Ishikawa (cell line): ENCODE measurements around the gene NRSN1.

Source experiments
- CEBPB ChIP-seq: IDR thresholded peaks from 2 replicates; pipeline ENCODE4 v1.6.1; 2012
- CREB1 ChIP-seq: IDR thresholded peaks from 2 replicates; pipeline ENCODE4 v1.6.1; 2012; ENCODE audit warnings: low read depth
- EGR1 ChIP-seq: IDR thresholded peaks from 2 replicates; pipeline ENCODE4 v1.6.1; 2012
- EP300 ChIP-seq: IDR thresholded peaks from 2 replicates; pipeline ENCODE4 v1.6.1; 2012; ENCODE audit warnings: borderline replicate concordance
- FOXM1 ChIP-seq: IDR thresholded peaks from 2 replicates; pipeline ENCODE4 v1.6.1; 2012; ENCODE audit warnings: low read depth, borderline replicate concordance
- NFIC ChIP-seq: IDR thresholded peaks from 2 replicates; pipeline ENCODE4 v1.6.1; 2012
- RAD21 ChIP-seq: IDR thresholded peaks from 2 replicates; pipeline ENCODE4 v1.6.1; 2012; ENCODE audit warnings: low read depth
- TAF1 ChIP-seq: IDR thresholded peaks from 2 replicates; pipeline ENCODE4 v1.6.1; 2012; ENCODE audit warnings: low read depth, mild to moderate bottlenecking
- TCF12 ChIP-seq: IDR thresholded peaks from 2 replicates; pipeline ENCODE4 v1.6.1; 2012; ENCODE audit warnings: low read depth
- TEAD4 ChIP-seq: IDR thresholded peaks from 2 replicates; pipeline ENCODE4 v1.6.1; 2012
- YY1 ChIP-seq: IDR thresholded peaks from 2 replicates; pipeline ENCODE4 v1.6.1; 2012; ENCODE audit warnings: low read depth
- ZBTB7A ChIP-seq: IDR thresholded peaks from 2 replicates; pipeline ENCODE4 v1.6.1; 2012; ENCODE audit warnings: low read depth
- TF ChIP-seq, protein P1 (sequence below): IDR thresholded peaks from 2 replicates; pipeline ENCODE4 v1.6.1; 2012
- TF ChIP-seq, protein P2 (sequence below): IDR thresholded peaks from 2 replicates; pipeline ENCODE4 v1.6.1; 2012
- TF ChIP-seq, protein P3 (sequence below): IDR thresholded peaks from 2 replicates; pipeline ENCODE4 v1.6.1; 2012; ENCODE audit warnings: low read depth, mild to moderate bottlenecking

NRSN1 gene

DNA sequence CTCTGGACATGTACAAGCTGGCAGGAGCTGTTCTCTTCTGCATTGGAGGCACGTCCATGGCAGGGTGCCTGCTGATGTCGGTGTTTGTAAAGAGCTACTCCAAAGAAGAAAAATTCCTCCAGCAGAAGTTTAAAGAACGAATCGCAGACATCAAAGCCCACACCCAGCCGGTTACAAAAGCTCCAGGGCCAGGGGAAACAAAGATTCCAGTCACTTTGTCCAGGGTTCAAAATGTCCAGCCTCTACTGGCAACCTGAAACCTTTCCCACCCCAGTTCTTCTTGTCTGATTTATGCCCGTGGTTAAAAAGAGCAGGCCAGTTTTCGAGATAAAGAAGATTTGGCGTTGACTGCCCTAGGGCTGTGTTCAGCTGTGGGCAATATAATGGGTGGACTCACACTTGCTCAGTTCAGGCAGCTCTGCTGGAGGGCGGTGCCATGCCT lies 19.7 kb downstream of the NRSN1 start:
- no peak for TF ChIP-seq RAD21
- TF ChIP-seq, protein P1, sequence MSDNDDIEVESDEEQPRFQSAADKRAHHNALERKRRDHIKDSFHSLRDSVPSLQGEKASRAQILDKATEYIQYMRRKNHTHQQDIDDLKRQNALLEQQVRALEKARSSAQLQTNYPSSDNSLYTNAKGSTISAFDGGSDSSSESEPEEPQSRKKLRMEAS = no peak
- TF ChIP-seq, protein P2, sequence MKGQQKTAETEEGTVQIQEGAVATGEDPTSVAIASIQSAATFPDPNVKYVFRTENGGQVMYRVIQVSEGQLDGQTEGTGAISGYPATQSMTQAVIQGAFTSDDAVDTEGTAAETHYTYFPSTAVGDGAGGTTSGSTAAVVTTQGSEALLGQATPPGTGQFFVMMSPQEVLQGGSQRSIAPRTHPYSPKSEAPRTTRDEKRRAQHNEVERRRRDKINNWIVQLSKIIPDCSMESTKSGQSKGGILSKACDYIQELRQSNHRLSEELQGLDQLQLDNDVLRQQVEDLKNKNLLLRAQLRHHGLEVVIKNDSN = no peak
- TF ChIP-seq YY1 = no peak
- no peak for TF ChIP-seq NFIC

DNA sequence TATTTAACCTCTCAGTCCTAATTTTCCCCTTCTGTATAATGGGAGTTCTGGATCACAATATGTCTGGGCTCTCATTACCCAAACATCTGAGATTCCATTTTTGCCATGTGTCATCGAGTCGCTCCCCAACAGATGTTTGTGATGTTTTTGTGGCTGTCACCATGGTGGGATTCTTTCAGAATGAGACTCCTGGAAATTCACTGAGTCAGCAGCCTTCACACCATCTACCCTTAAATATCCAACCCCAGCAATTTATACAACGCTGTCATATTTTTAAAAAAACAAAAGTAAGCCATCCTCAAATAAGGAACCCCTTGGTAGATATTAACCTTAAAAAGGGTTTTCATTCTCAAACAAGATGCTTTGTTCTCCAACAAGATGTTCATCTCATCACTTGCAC lies 20.9 kb downstream of the NRSN1 start:
- TF ChIP-seq YY1 (no peak), CREB1 (no peak), ZBTB7A (no peak), RAD21 (no peak), TCF12 (no peak), CEBPB (no peak), EP300 (no peak), EGR1 (no peak), TAF1 (no peak), NFIC (no peak)
- TF ChIP-seq, protein P2 = no peak
- TF ChIP-seq, protein P3, sequence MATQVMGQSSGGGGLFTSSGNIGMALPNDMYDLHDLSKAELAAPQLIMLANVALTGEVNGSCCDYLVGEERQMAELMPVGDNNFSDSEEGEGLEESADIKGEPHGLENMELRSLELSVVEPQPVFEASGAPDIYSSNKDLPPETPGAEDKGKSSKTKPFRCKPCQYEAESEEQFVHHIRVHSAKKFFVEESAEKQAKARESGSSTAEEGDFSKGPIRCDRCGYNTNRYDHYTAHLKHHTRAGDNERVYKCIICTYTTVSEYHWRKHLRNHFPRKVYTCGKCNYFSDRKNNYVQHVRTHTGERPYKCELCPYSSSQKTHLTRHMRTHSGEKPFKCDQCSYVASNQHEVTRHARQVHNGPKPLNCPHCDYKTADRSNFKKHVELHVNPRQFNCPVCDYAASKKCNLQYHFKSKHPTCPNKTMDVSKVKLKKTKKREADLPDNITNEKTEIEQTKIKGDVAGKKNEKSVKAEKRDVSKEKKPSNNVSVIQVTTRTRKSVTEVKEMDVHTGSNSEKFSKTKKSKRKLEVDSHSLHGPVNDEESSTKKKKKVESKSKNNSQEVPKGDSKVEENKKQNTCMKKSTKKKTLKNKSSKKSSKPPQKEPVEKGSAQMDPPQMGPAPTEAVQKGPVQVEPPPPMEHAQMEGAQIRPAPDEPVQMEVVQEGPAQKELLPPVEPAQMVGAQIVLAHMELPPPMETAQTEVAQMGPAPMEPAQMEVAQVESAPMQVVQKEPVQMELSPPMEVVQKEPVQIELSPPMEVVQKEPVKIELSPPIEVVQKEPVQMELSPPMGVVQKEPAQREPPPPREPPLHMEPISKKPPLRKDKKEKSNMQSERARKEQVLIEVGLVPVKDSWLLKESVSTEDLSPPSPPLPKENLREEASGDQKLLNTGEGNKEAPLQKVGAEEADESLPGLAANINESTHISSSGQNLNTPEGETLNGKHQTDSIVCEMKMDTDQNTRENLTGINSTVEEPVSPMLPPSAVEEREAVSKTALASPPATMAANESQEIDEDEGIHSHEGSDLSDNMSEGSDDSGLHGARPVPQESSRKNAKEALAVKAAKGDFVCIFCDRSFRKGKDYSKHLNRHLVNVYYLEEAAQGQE = no peak

DNA sequence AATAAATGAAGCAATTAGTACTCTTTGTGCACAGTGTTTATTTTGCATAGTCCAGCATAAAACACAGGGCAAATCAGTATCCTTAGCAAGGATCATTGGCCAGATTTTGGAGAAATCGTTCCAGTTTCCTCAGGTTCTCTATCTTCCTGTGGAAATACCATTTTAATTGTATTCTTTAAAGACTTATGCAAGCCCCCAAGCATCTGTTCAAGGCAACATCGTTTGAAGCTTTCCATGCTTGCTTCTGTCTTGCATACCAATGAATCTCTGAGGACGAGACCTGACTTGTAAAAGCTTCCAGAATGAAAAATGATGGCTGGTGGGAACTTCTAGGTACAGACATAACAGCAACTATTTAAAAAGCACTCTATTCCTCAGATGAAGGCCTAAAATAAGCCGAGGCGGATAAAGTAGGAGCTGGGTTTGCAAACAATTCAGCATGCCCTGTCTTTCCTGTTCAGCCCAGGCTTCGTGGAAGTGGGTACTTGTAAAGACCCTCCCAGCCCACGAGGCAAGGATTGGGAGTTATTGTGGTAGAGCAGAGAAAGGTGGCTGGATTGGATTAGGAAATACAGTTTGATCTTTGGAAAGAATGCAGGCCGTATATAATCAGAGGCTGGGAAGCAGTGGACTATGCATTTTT lies 21.6 kb downstream of the NRSN1 start:
- TF ChIP-seq, protein P1 = no peak
- TF ChIP-seq EGR1 = no peak
- no peak for TF ChIP-seq CEBPB
- TF ChIP-seq TCF12 = no peak
- TF ChIP-seq RAD21 = no peak
- TF ChIP-seq TEAD4 = no peak
- TF ChIP-seq TAF1 = no peak
- TF ChIP-seq FOXM1 = no peak
- TF ChIP-seq ZBTB7A = no peak
- no peak for TF ChIP-seq NFIC
- no peak for TF ChIP-seq CREB1

DNA sequence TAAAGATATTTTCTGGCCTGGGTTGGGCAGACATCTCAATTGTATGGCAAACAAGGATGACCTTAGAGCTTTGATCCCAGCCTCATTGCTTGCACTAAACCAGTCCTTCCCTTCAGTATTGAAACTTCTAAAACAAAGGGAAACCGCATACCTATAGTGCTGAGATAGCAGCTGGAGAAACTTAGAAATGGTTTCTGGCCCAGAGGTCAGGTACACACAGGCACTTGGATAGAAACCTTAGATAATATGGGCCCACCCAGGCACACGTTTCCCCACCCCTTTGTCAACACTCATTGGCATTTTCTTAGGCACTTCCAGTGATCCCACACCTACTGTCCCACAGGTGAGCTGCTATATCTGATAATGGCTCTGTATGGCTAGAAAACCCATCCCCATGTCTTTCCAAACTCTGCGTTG lies 22.1 kb downstream of the NRSN1 start:
- no peak for TF ChIP-seq EP300

DNA sequence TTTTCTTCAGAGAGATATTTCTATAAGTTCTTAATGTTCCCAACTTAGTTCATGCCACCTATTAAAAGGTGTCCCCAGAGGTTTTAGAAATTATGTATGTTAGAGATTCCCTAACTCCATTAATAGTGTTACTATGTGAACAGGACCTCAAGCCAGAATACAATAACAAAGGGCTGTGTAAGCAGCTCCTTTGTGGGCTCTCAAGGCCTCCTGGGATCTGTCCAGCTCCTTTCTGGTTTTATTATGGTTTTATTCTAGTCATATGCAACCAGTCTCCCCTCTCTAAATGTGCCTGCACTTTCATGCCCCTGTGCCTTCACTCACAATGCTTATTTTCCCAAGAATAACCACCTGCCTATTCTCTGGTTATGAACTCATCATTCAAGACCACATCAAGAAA lies 22.7 kb downstream of the NRSN1 start:
- TF ChIP-seq EGR1 (no peak), FOXM1 (no peak), RAD21 (no peak), TCF12 (no peak), EP300 (no peak), NFIC (no peak), TEAD4 (no peak)
- TF ChIP-seq, protein P1 = no peak
- TF ChIP-seq, protein P3 = no peak; the same call in 1 of the 2 replicates

DNA sequence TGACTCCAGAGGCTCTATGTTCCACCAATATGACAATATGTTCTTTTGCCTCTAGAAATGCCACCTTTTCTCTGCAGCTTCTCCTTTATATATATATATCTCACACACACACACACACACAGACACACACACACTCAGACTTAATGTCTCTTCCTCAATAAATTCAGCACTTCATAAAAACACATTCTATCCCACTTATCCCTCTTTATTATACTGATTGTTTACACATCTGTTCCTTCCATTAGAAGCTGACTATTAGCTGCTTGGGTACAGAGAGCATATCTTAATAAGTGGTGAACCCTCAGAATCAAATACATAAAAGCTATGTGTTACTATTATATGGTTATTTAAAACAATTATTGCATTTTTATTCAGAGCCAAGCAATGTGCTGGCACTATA lies 23.3 kb downstream of the NRSN1 start:
- no peak for TF ChIP-seq YY1
- TF ChIP-seq EP300 = no peak
- no peak for TF ChIP-seq TAF1

DNA sequence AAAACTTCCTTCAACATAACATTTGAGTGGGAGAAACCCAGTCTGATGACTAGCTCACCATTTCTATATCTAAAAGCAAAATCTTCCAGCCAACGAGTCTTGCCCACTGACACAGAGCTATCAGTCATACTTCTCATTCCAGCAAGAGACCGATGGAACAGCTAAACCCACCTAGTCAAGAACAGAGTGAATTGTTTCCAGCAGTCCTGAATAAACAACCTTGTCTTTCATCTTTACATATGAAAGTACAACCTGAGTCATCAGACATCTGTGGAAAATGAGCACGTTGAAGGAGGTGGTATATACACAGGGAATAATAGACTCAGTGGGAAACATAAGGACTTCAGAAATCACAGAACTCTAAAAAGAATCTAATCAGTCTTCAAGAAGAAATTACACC lies 23.8 kb downstream of the NRSN1 start:
- TF ChIP-seq TEAD4 (no peak), TCF12 (no peak), NFIC (no peak), CEBPB (no peak), EGR1 (no peak), CREB1 (no peak), ZBTB7A (no peak), TAF1 (no peak), FOXM1 (no peak), YY1 (no peak), RAD21 (no peak)
- TF ChIP-seq, protein P2 = no peak
- TF ChIP-seq, protein P1 = no peak
- TF ChIP-seq, protein P3 = no peak
